GM11168 (cell line): Measurements from ENCODE around the gene SECTM1.

Experiments
- in situ Hi-C: fragments of 300-500 bp; cut with MboI; formaldehyde crosslinking; loops from one replicate; pipeline ENCODE4 v1.12.0; 2022; ENCODE audit warnings: low sequenced_read_pairs; ENCODE audit not compliant: unreplicated experiment

The SECTM1 gene

GRCh38 chr17:82370471-82371332 is 37.1 kb upstream of the SECTM1 start:
- in situ Hi-C loops, result no loop called here

DNA sequence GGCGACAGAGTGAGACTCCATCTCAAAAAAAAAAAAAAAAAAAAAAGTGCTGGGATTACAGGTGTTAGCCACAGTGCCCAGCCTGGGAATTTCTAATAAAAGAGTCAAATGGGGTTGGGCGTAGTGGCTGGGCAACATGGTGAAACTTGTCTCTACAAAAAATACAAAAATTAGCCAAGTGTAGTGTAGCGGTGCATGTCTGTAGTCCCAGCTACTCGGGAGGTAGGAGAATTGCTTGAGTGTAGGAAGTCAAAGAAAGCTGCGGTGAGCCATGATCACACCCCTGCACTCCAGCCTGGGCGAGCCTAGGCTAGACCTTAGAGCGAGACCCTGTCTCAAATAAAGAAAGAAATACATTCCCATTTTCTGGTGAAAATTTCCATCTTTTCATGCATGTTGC is 35.6 kb upstream of the SECTM1 start:
- in situ Hi-C loops, result no loop called here

- in situ Hi-C loops, result no loop called here
Measured at GRCh38 chr17:82367724-82368524, 34.4 kb upstream of the SECTM1 start.

GRCh38 chr17:82366749-82367148 is 33.2 kb upstream of the SECTM1 start:
- in situ Hi-C loops, result no loop called here

GRCh38 chr17:82365606-82366295 is 32.2 kb upstream of the SECTM1 start:
- in situ Hi-C loops, result no loop called here

- in situ Hi-C loops, result no loop called here
Measured at GRCh38 chr17:82361885-82362633, 28.5 kb upstream of the SECTM1 start.

DNA sequence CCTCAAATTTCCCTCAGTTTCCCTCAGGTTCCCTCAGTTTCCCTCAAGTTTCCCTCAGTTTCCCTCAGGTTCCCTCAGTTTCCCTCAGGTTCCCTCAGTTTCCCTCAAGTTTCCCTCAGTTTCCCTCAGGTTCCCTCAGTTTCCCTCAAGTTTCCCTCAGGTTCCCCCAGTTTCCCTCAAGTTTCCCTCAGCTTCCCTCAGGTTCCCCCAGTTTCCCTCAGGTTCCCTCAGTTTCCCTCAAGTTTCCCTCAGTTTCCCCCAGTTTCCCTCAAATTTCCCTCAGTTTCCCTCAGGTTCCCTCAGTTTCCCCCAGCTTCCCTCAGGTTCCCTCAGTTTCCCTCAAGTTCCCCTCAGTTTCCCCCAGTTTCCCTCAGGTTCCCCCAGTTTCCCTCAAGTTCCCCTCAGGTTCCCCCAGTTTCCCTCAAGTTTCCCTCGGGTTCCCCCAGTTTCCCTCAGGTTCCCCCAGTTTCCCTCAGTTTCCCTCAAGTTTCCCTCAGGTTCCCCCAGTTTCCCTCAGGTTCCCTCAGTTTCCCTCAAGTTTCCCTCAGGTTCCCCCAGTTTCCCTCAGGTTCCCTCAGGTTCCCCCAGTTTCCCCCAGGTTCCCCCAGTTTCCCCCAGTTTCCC is 26.0 kb upstream of the SECTM1 start:
- in situ Hi-C loops, result loop anchor here (5.0 kb wide), 1 partner anchor 58 kb away; the partner anchor contains the start of genes HEXD and OGFOD3

- in situ Hi-C loops, result loop anchor here (5.0 kb wide), 1 partner anchor 59 kb away; the partner anchor contains the start of genes HEXD and OGFOD3
Measured at GRCh38 chr17:82358465-82359350, 25.1 kb upstream of the SECTM1 start, which contains the start of gene TEX19. TEX19 (plus strand) TSS chr17:82359247; CDS start chr17:82362151, 2,904 bp downstream.

- in situ Hi-C loops, result loop anchor here (5.0 kb wide), 1 partner anchor 60 kb away; the partner anchor contains the start of genes HEXD and OGFOD3
Measured at GRCh38 chr17:82357394-82357793, 23.8 kb upstream of the SECTM1 start.

DNA sequence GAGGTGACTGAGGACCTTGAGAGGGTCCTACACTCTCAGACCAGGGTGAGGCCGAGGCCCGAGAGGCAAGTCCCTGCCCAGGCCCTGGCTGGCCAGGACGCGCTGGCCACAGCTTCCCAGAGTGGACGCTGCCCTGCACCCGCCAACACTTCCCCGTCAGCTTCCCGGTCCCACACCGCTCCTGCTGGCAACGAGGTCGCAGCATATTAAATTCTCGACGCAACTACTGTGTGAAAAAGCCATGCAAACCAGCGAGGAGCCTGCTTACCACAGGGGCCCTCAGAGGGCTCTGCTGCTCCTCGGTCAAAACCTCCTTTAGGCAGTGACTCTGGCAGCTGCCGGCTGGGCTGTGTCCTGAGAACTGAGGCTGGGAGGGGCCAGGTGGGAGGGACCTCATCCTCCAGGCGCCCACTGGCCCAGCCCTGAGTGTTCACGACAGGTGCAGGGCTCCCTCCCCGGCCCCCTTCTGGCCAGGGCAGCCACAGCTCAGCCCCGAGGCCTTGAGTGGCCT is 23.3 kb upstream of the SECTM1 start:
- in situ Hi-C loops, result loop anchor here (5.0 kb wide), 1 partner anchor 60 kb away; the partner anchor contains the start of genes HEXD and OGFOD3

DNA sequence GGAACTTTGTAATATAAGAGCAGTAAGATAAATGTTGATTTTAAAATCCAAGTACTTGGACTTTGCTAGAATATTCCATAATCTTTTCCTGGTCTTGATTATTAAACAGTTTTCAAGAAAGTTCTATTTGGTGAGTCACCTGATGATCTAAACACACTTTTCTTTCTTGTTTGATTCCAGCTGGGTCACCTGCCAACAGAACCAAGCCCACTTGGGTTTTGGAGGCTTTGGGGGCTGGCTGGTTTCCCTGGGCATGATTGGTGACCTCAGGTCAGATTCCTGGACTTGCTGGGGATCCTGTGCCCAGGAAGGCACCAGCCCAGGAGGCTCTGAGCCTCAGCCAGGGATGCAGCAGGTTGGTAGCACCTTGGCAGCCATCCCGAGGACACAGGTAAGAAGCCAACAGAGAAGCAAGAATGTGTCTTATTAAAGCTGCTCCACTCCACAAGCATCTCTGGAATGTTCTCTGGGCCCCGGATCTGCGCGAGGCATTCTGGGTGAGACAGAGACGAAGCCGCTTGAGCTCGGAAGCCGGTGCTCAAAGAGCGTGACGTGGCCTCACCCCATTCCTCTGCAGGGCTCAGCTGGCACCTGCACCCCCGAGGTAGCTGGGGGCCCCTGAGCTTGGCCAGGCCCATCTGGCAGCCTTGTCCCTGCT is 22.3 kb upstream of the SECTM1 start:
- in situ Hi-C loops, result loop anchor here (5.0 kb wide), 1 partner anchor 61 kb away; the partner anchor contains the start of genes HEXD and OGFOD3

GRCh38 chr17:82354804-82355308 is 21.3 kb upstream of the SECTM1 start:
- in situ Hi-C loops, result loop anchor here (5.0 kb wide), 1 partner anchor 62 kb away; the partner anchor contains the start of genes HEXD and OGFOD3

GRCh38 chr17:82353484-82353883 is 19.9 kb upstream of the SECTM1 start:
- in situ Hi-C loops, result no loop called here

- in situ Hi-C loops, result no loop called here
Measured at GRCh38 chr17:82351713-82352488, 18.3 kb upstream of the SECTM1 start.

DNA sequence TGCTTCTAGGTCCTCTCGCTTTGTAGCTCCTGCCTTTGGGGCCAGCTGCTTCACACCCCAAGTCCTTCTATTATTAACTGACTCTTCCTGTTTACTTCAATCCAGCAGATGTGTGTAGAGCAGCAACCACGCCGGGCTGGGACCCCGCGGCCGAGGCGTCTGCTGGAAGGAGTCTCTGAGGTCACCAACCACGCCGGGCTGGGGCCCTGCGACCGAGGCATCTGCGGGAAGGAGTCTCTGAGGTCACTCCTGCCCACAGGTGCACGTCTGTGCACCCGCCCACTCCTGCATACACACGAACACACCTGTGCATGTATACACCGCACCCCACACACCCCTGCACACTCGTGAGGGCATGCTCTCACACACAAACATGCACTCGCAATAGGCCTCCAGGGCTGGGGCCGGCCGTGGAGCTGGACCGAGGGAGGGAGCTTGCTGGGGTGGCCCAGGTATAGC is 17.7 kb upstream of the SECTM1 start:
- in situ Hi-C loops, result no loop called here
